Aorta (tissue), 5 donors: ENCODE data around the gene RAB31. TPM values are rescaled to one million over a fixed set of nuclear protein-coding genes. Genes with fewer than 3 reads are reported as not detected.

Source experiments
- ATAC-seq: fragments of 200-7000 bp; cut with Tn5 transposase; one replicate; pipeline ENCODE4 v1.9.1; 2022; ENCODE audit warnings: moderate library complexity; ENCODE audit not compliant: low FRiP score
- DNase-seq, 2 donors: peaks; one replicate each; pipeline ENCODE4 v3.0.0-alpha.2; 2020
- H3K27ac ChIP-seq, 2 donors: one replicate each; pipeline ENCODE4 v1.5.1; 2013; ENCODE audit warnings: low read length in 2 of 2, mild to moderate bottlenecking in 2 of 2, moderate library complexity in 2 of 2, control low read depth in 1 of 2, inconsistent platforms in 1 of 2, low read depth in 1 of 2
- H3K27me3 ChIP-seq, 2 donors: one replicate each; pipeline ENCODE4 v1.6.1; 2013; ENCODE audit warnings: control low read depth in 1 of 2, low read length in 1 of 2, mild to moderate bottlenecking in 1 of 2, moderate library complexity in 1 of 2; ENCODE audit not compliant: insufficient read depth in 2 of 2, control insufficient read depth in 1 of 2
- H3K36me3 ChIP-seq, 2 donors: one replicate each; pipeline ENCODE4 v1.6.1; 2013; ENCODE audit warnings: control low read depth in 1 of 2, low read length in 1 of 2, mild to moderate bottlenecking in 1 of 2; ENCODE audit not compliant: insufficient read depth in 2 of 2, control insufficient read depth in 1 of 2
- H3K4me1 ChIP-seq, 2 donors: one replicate each; pipeline ENCODE4 v1.6.1; 2013; ENCODE audit warnings: low read length in 2 of 2, control low read depth in 1 of 2, mild to moderate bottlenecking in 1 of 2, moderate library complexity in 1 of 2; ENCODE audit not compliant: insufficient read depth in 2 of 2, control insufficient read depth in 1 of 2
- H3K4me3 ChIP-seq, 2 donors: one replicate each; pipeline ENCODE4 v1.5.1; 2013; ENCODE audit warnings: low read length in 2 of 2, control low read depth in 1 of 2, mild to moderate bottlenecking in 1 of 2
- H3K9me3 ChIP-seq: one replicate; pipeline ENCODE4 v1.6.1; 2013; ENCODE audit warnings: mild to moderate bottlenecking, low read length; ENCODE audit not compliant: control insufficient read depth
- WGBS, 2 donors: extraction: QIAGEN DNeasy Blood & Tissue Kit; methylation state at CpG; one replicate each; pipeline ENCODE4 v1.1.7; 2013; 5-methylcytosine and 5-hydroxymethylcytosine counted together
- intact Hi-C, 2 donors: fragments of 100-400 bp; cut with DNase I; formaldehyde crosslinking; loops; one replicate each; pipeline versions ENCODE4 v1.14.2 to v1.15.0; 2022
- polyA plus RNA-seq, 2 donors: library from polyadenylated mRNA; stranded (reverse); fragments of 200-250 nt; gene quantifications; one replicate each; pipeline ENCODE4 v1.2.3, GENCODE V29; 2013
- total RNA-seq, 2 donors: library from RNA; stranded (reverse); fragmentation: NEBNext Ultra II Directional; extraction: Animal tissue kit (Norgen Biotek cat#: 25700); gene quantifications; one replicate each; pipeline ENCODE4 v1.2.1, GENCODE V29; 2021
- donor health status: healthy with polysubstance abuse.
- donor health status: Bipolar disorder and iron deficiency.
- donor health status: DM: no; HTN: no; CAD: no.
- donor health status: DM: no; HTN: no; CAD: no.
- donor health status: DM: yes; HTN: yes; CAD: no.

The RAB31 gene
- total and polyA plus RNA-seq, 4 donors, result 57.6 to 145 (median 90.8) TPM

- Histone ChIP-seq H3K27ac (peak overlapping the region in 1 of 2 donors; percentile 37), H3K4me1 (no peaks in the 10 kb centered on the region)
- WGBS, 2 donors, result 86% methylated on average over 12 of the region's 12 CpGs
Observed at GRCh38 chr18:9706081-9706935, 1.8 kb upstream of the RAB31 start.

GRCh38 chr18:9707381-9708056, 582 bp upstream of the RAB31 start:
- Histone ChIP-seq H3K27ac (peak overlapping the region; percentile 60 to 92), H3K4me3 (peak overlapping the region; percentile 0 to 44), H3K27me3 (no peaks in the 10 kb centered on the region), H3K4me1 (peaks cover 0 to 3% of the 10 kb centered on the region in 2 donors), H3K9me3 (no peaks in the 10 kb centered on the region), H3K36me3 (no peaks in the 10 kb centered on the region)
- 2% methylated on average over 31 of the region's 31 CpGs for WGBS, 2 donors
- ATAC-seq (peak; percentile 41), DNase-seq (no peak)
- intact Hi-C loops, result loop anchor here in 1 of 2 donors (10.0 kb wide), 1 partner anchor 207 kb away; the partner anchor contains the start of gene VAPA

More at GRCh38 chr18:9706081-9706935, 1.8 kb upstream of the RAB31 start:
- Histone ChIP-seq H3K4me3 (no peak overlapping the region), H3K9me3 (no peaks in the 10 kb centered on the region), H3K27me3 (no peaks in the 10 kb centered on the region), H3K36me3 (no peaks in the 10 kb centered on the region)
- no peak for ATAC-seq
- intact Hi-C loops, result loop anchor here in 1 of 2 donors (10.0 kb wide), 1 partner anchor 208 kb away; the partner anchor contains the start of gene VAPA
- no peak for DNase-seq

GRCh38 chr18:9708434-9709303, 568 bp downstream of the RAB31 start:
- H3K27ac ChIP-seq, result peak overlapping the region; percentile 74 to 83
- 1% methylated on average over 80 to 84 of the region's 84 CpGs for WGBS, 2 donors
- intact Hi-C loops, result loop anchor here in 1 of 2 donors (10.0 kb wide), 1 partner anchor 206 kb away; the partner anchor contains the start of gene VAPA
- H3K9me3 ChIP-seq, result no peaks in the 10 kb centered on the region
- ATAC-seq (peak; percentile 29), DNase-seq (peak; percentile 58 to 81)
- no peaks in the 10 kb centered on the region for H3K27me3 ChIP-seq
- H3K4me3 ChIP-seq, result peak overlapping the region; percentile 80 to 94
- H3K36me3 ChIP-seq, result no peaks in the 10 kb centered on the region
- peaks cover 0 to 3% of the 10 kb centered on the region in 2 donors for H3K4me1 ChIP-seq

GRCh38 chr18:9709304-9709877, 1.3 kb downstream of the RAB31 start:
- Histone ChIP-seq H3K27ac (peak overlapping the region; percentile 29 to 76), H3K4me1 (peaks cover 0 to 3% of the 10 kb centered on the region in 2 donors), H3K27me3 (no peaks in the 10 kb centered on the region), H3K36me3 (no peaks in the 10 kb centered on the region), H3K9me3 (no peaks in the 10 kb centered on the region), H3K4me3 (peak overlapping the region; percentile 80 to 94)
- ATAC-seq (no peak), DNase-seq (no peak)
- WGBS, 2 donors, result 4 to 5% methylated on average over 18 of the region's 18 CpGs
- intact Hi-C loops, result loop anchor here in 1 of 2 donors (10.0 kb wide), 1 partner anchor 205 kb away; the partner anchor contains the start of gene VAPA

GRCh38 chr18:9710037-9710436, 1.9 kb downstream of the RAB31 start:
- ATAC-seq (no peak), DNase-seq (no peak)
- no peaks in the 10 kb centered on the region for H3K9me3 ChIP-seq
- peak overlapping the region in 1 of 2 donors; percentile 94 for H3K4me3 ChIP-seq
- peak overlapping the region in 1 of 2 donors; percentile 29 for H3K27ac ChIP-seq
- 66 to 76% methylated on average over 4 of the region's 4 CpGs for WGBS, 2 donors
- intact Hi-C loops, result loop anchor here in 1 of 2 donors (10.0 kb wide), 1 partner anchor 215 kb away; no protein-coding TSS in a partner anchor
- peaks cover 0 to 3% of the 10 kb centered on the region in 2 donors for H3K4me1 ChIP-seq
- H3K27me3 ChIP-seq, result no peaks in the 10 kb centered on the region
- H3K36me3 ChIP-seq, result no peaks in the 10 kb centered on the region

- H3K27ac ChIP-seq, result no peak overlapping the region
- no peak overlapping the region for H3K4me3 ChIP-seq
- ATAC-seq, result no peak
- no peak for DNase-seq
- peaks cover 0 to 3% of the 10 kb centered on the region in 2 donors for H3K4me1 ChIP-seq
- WGBS, 2 donors, result 66% methylated on average over 7 of the region's 7 CpGs
- intact Hi-C loops, result loop anchor here in 1 of 2 donors (10.0 kb wide), 1 partner anchor 213 kb away; no protein-coding TSS in a partner anchor
- no peaks in the 10 kb centered on the region for H3K9me3 ChIP-seq
- H3K27me3 ChIP-seq, result no peaks in the 10 kb centered on the region
- H3K36me3 ChIP-seq, result no peaks in the 10 kb centered on the region
Observed at GRCh38 chr18:9711361-9712129, 3.4 kb downstream of the RAB31 start.

GRCh38 chr18:9712130-9712577, 4.1 kb downstream of the RAB31 start:
- no peaks in the 10 kb centered on the region for H3K27me3 ChIP-seq
- H3K27ac ChIP-seq, result no peak overlapping the region
- no peak overlapping the region for H3K4me3 ChIP-seq
- ATAC-seq (no peak), DNase-seq (no peak)
- WGBS, 2 donors, result 67 to 68% methylated on average over 5 of the region's 5 CpGs
- peaks cover 0 to 3% of the 10 kb centered on the region in 2 donors for H3K4me1 ChIP-seq
- intact Hi-C loops, result loop anchor here in 1 of 2 donors (10.0 kb wide), 1 partner anchor 213 kb away; no protein-coding TSS in a partner anchor
- H3K36me3 ChIP-seq, result no peaks in the 10 kb centered on the region
- H3K9me3 ChIP-seq, result no peaks in the 10 kb centered on the region
